ENCODE data around the gene ASPN.
"Not testable (repeated sequence)": the region's sequence is repeated elsewhere in the genome, so short reads cannot be mapped to it uniquely, and the experiment has no call there.

ASPN gene

GRCh38 chr9:92467041-92467440 lies 15.3 kb downstream of the ASPN start:
- no peak for DNase-seq

DNA sequence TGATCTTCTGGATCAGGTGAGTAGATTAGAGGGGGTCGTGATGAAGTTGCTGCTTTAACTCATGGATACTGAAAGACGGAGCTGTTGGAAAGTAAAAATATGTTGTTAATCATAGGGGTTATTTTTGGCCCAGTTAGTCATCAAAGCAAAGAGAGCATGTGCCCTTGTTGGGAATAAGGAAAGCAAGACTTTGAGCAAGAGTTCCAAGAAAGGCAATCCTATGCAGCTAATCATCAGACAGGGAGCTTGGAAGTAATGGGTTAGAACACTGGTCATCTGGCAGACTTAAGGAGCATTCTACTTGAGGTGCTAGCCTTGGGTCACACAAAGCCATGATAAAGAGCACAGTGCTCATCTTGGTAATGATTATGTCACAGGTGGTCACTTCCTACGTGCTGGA lies 18.3 kb downstream of the ASPN start:
- DNase-seq: no peak

- DNase-seq: no peak
These were observed 18.9 kb downstream of the ASPN start for GRCh38 chr9:92463387-92463786.

DNA sequence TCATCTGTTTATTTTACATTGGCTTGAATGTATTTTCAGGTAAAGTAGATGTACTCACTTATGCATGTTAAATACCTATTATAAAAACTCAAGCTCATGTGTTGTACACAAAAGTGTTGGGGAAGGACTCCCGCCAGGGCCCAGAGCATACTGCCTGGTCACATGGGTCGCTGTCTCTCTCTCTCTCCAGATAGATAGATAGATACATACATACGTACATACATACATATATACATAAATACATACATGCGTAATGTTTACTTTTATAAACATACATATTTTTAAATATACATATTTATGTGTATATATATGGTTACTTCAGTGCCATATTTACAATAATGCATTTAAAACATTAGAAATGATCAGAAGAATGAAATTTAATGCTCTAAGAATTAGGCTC lies 24.7 kb downstream of the ASPN start:
- no peak for DNase-seq

GRCh38 chr9:92455217-92455616 lies 27.1 kb downstream of the ASPN start:
- DNase-seq: no peak

DNA sequence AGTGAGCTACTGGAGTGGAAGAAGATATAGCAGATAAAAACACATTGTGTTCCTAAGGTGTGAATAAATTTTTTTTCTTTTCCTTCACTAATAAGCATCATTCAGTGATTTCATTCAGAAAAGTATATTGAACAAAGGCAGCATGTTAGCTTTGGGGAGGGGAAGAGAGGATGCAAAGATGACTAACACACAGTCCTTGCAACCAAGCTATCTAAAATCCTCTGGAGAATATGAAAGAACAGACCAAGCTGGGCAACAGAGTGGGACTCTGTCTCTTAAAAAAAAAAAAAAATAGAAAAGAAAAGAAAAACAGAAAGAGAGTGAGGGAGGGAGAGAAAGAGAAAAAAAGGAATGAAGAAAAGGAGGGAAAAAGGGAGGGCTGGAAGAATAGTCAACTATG lies 35.8 kb downstream of the ASPN start:
- DNase-seq: no peak

DNA sequence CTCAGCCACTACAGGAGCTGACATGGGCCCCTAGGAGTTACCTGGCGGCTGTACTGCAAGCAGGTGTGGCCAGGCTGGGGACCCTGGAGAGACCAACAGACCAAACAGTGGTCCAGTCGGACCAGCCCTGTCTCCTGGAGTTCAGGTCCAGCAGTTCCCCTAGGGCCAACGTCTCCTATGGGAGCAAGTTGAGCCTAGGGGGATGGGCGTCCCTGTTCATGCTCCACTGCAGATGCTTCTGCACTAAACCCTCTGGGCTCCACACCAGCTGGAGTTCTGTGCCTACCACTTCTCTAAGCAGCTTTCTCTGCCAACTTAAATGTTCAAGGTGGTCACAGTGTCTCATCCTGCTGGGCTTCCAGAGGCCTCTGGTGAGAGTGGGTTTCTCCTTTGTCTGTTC lies 37.5 kb downstream of the ASPN start:
- no peak for DNase-seq

DNA sequence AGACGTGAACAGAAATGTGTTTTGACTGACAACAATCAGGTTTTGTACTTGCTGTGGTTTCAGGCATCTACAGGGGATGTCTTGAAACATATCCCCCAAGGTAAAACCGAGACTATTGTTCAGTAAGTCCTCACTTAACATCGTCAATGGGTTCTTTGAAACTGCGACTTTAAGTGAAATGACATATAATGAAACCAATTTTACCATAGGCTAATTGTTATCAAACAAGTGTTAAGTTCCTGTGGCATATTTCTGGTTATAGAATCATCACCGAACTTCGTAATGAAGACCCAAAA lies 41.6 kb downstream of the ASPN start:
- DNase-seq: no peak

- no peak for DNase-seq
These were observed 42.2 kb downstream of the ASPN start for GRCh38 chr9:92439921-92440750.

- DNase-seq: no peak
These were observed 43.3 kb downstream of the ASPN start for GRCh38 chr9:92438900-92439526.

GRCh38 chr9:92435263-92435662 lies 47.0 kb downstream of the ASPN start:
- DNase-seq: no peak

GRCh38 chr9:92432972-92433548 lies 49.2 kb downstream of the ASPN start:
- DNase-seq: no peak

DNA sequence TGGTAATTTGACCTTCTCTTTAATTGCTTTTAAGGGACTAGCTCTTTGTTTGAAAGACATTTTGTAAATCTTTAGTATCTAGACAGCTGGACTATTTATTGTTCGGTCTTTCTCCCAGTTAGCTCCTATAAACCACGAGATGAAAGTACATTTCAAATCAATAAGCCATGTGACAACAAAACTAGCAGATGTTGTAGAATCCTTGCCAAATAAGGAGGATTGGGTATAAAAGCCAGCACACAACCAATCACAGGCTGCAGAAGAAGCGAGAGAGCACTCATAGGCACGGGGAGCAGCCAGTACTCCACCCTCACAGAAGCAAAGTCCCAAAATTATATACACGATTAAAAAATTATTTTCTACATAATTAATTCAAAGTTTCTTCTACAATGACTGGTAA lies 50.0 kb downstream of the ASPN start:
- no peak for DNase-seq

- no peak for DNase-seq
These were observed 52.5 kb downstream of the ASPN start for GRCh38 chr9:92429836-92430235.

- no peak for DNase-seq
These were observed 55.7 kb downstream of the ASPN start for GRCh38 chr9:92426501-92427145.

DNA sequence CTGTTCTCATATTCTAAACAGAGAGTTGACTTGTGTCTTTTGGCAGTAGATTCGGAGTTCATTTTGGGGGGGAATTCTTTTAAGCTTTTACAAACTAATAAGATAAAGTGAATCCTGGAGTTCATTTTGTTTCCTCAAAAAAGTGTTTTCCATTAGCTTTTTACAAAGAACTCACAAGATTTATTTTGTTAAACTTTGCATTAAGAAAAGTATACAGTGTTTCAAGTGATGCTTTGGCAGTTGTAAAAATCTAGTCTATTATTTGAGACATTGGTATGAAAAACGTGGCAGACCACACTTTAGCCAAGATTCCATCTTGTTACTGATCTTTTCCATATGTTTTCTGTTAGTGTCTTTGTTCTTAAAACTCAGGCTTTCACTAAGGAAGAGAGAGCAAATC lies 56.8 kb downstream of the ASPN start:
- DNase-seq: no peak

- DNase-seq: no peak
These were observed 58.0 kb downstream of the ASPN start, which contains the start of gene OMD for GRCh38 chr9:92424340-92424739. TSS of gene OMD (minus strand) at chr9:92424471. CDS start at chr9:92417558, 6,913 bp downstream.

- no peak for DNase-seq
These were observed 58.7 kb downstream of the ASPN start for GRCh38 chr9:92423612-92424011.

GRCh38 chr9:92422611-92423338 lies 59.5 kb downstream of the ASPN start:
- DNase-seq: no peak

GRCh38 chr9:92414566-92414965 lies 67.7 kb downstream of the ASPN start:
- no peak for DNase-seq

GRCh38 chr9:92411157-92411556 lies 71.1 kb downstream of the ASPN start:
- DNase-seq: not testable (repeated sequence)

- DNase-seq: no peak
These were observed 73.4 kb downstream of the ASPN start for GRCh38 chr9:92408747-92409478.

Data from NCI-H446 treated with DMSO at 0.1 percent for 48 hours (cell line).